ENCODE data around the gene METTL15. TPM values are rescaled to one million over a fixed set of nuclear protein-coding genes. Genes with fewer than 3 reads are reported as not detected.

METTL15 gene
- total and polyA plus RNA-seq, 8 donors, result 9.6 to 21.2 (median 19.0) TPM

DNA sequence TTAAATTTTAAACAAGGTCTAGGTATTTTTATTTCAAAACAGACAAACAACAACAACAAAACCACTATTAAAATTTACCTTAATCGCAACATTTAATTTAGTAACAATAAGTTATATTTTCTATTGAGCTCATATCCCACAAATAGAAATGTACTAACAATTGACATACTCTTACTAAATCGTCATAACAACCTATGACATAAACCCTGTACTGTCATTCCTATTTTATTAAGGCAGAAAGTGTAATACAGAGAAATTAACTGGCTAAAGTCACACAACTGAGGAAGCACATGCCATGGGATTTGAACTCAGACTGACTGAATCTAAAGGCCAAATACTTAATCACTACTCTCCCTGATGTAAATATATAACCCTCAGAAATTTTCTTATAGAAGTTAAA is 3.2 kb upstream of the METTL15 start:
- Histone ChIP-seq H3K4me3 (no peak overlapping the region), H3K9me3 (no peaks in the 10 kb centered on the region), H3K27me3 (no peaks in the 10 kb centered on the region), H3K36me3 (no peaks in the 10 kb centered on the region), H3K4me1 (peaks cover 17 to 30% of the 10 kb centered on the region in 2 donors), H3K27ac (no peak overlapping the region)
- DNase-seq (no peak), ATAC-seq (no peak)
- intact Hi-C loops (cut with DNase I), result no loop called here
- TF ChIP-seq, protein P1, sequence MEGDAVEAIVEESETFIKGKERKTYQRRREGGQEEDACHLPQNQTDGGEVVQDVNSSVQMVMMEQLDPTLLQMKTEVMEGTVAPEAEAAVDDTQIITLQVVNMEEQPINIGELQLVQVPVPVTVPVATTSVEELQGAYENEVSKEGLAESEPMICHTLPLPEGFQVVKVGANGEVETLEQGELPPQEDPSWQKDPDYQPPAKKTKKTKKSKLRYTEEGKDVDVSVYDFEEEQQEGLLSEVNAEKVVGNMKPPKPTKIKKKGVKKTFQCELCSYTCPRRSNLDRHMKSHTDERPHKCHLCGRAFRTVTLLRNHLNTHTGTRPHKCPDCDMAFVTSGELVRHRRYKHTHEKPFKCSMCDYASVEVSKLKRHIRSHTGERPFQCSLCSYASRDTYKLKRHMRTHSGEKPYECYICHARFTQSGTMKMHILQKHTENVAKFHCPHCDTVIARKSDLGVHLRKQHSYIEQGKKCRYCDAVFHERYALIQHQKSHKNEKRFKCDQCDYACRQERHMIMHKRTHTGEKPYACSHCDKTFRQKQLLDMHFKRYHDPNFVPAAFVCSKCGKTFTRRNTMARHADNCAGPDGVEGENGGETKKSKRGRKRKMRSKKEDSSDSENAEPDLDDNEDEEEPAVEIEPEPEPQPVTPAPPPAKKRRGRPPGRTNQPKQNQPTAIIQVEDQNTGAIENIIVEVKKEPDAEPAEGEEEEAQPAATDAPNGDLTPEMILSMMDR (IDR thresholded peaks at IDR 0.05), result no peak

DNA sequence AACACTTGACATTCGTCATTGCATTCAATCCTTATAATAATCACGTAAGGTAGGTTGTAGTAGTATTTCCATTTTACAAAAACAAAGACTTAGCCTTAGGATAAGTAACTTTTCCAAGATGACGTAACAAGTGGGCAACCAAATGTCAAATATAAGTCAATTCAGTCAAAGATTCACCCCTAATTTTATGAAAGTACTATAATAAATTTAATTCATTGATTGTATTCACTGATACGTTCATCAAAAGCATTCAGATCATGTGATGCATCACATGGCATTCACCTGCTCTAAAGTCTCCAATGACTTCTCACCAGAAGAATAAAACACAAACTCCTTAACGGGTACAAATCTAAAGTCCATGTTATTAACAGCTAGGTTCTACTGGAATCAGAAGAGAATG is 2.3 kb upstream of the METTL15 start:
- Histone ChIP-seq H3K36me3 (no peaks in the 10 kb centered on the region), H3K27me3 (no peaks in the 10 kb centered on the region), H3K9me3 (no peaks in the 10 kb centered on the region), H3K4me1 (peaks cover 18 to 34% of the 10 kb centered on the region in 2 donors), H3K27ac (no peak overlapping the region), H3K4me3 (no peak overlapping the region)
- TF ChIP-seq, protein P1 (IDR thresholded peaks at IDR 0.05), result no peak
- DNase-seq (no peak), ATAC-seq (no peak)
- intact Hi-C loops (cut with DNase I), result no loop called here

DNA sequence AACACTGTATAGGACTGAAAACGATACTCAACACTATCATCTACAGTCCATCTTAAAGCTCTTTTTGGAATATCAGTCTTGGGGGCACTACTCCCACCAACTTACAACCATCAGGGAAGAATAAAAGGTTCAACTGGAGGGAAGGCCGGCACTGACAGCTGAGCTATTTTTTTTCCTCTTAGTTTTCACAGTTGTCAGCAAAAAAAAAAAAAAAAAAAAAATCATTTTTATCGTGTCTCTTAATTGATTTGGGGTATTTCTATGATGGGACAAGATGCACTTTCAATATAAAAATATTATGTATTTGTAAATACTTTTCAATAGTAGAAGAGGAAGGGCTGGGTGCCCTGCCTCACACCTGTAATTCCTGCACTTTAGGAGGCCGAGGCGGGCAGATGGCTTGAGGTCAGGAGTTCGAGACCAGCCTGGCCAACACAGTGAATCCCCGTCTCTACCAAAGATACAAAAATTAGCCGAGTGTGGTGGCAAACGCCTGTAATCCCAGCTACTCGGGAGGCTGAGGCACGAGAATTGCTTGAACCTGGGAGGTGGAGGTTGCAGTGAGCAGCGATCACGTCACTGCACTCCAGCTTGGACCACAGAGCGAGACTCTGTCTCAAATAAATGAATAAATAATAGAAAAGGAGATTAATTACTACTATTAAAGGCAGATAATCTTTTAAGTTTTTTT is 1.7 kb upstream of the METTL15 start:
- Histone ChIP-seq H3K27me3 (no peaks in the 10 kb centered on the region), H3K27ac (peak overlapping the region; percentile 90 to 91), H3K4me1 (peaks cover 24 to 41% of the 10 kb centered on the region in 2 donors), H3K9me3 (no peaks in the 10 kb centered on the region), H3K36me3 (no peaks in the 10 kb centered on the region), H3K4me3 (peak overlapping the region in 1 of 2 donors; percentile 57)
- ATAC-seq, result no peak
- TF ChIP-seq, protein P1 (IDR thresholded peaks at IDR 0.05), result no peak
- intact Hi-C loops (cut with DNase I), result no loop called here
- no peak for DNase-seq

DNA sequence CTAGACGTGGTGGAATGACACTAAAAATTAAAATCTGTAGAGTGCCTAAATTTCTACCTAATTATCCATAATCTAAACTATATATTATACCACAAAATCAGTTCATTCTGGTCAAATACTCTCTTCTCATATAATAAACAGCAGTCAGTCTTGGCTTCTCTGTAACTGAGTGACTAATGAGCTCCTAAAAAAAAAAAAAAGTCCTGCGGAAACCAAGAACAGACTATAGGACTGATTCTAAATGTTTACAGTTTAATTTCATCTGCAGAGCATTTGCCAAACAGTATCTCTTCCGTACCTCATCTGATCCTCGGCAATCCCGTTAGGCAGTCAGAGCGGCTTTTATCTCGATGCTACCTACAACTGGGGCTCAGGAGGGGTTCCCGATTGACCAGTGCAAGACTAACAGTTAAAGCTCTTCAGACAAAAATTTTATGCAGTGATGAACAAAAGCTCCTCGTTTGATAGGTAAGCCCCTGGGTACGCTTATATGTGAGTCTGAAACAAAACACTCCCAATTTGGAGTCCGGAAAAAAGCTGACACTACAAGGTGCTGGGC is 918 bp upstream of the METTL15 start:
- TF ChIP-seq, protein P1 (IDR thresholded peaks at IDR 0.05), result no peak
- no peaks in the 10 kb centered on the region for H3K36me3 ChIP-seq
- H3K4me3 ChIP-seq, result peak overlapping the region; percentile 53 to 57
- H3K4me1 ChIP-seq, result peaks cover 24 to 48% of the 10 kb centered on the region in 2 donors
- ATAC-seq, result peak; percentile 3
- H3K27me3 ChIP-seq, result no peaks in the 10 kb centered on the region
- intact Hi-C loops (cut with DNase I), result no loop called here
- no peaks in the 10 kb centered on the region for H3K9me3 ChIP-seq
- H3K27ac ChIP-seq, result peak overlapping the region; percentile 90 to 91
- DNase-seq, result no peak

DNA sequence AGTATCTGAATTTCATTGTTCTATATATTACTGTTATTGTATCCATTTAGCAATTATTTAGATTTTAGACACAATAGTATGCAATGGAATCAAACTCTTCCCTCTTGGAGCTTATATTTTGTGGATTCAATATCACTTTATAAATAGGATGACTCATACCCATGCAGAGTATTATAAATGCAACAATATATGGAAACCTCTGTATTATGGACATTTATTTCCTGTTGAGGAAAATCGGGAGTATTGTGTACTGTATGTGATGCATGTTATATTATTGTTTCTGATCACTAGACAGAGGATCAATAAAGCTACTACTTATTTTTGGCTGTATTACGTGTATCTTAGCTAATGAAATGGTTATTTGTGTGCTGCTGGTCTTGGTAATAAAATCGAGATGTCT is 770 bp downstream of the METTL15 start:
- TF ChIP-seq, protein P1 (IDR thresholded peaks at IDR 0.05), result no peak
- H3K27ac ChIP-seq, result peak overlapping the region in 1 of 2 donors; percentile 90

More for the DNA sequence above, 770 bp downstream of the METTL15 start:
- no peak for DNase-seq
- no peak for ATAC-seq
- intact Hi-C loops (cut with DNase I), result no loop called here
- H3K4me3 ChIP-seq, result peak overlapping the region in 1 of 2 donors; percentile 57
- H3K4me1 ChIP-seq, result peaks cover 24 to 51% of the 10 kb centered on the region in 2 donors
- peaks cover 0 to 5% of the 10 kb centered on the region in 2 donors for H3K36me3 ChIP-seq
- no peaks in the 10 kb centered on the region for H3K9me3 ChIP-seq
- no peaks in the 10 kb centered on the region for H3K27me3 ChIP-seq
